NCI-H526 treated with DMSO at 0.1 percent for 48 hours (cell line): ENCODE results near the gene MYT1.

ENCODE experiments used
- DNase-seq: peaks from one replicate; lab custom pipeline; 2025; lab: John Stamatoyannopoulos, UW

MYT1 gene

GRCh38 chr20:64193058-64193457, 28.8 kb downstream of the MYT1 start:
- DNase-seq: no peak

- no peak for DNase-seq
Measured at GRCh38 chr20:64194269-64194668, 30.0 kb downstream of the MYT1 start.

- no peak for DNase-seq
Measured at GRCh38 chr20:64196309-64196708, 32.1 kb downstream of the MYT1 start.

GRCh38 chr20:64196847-64197306, 32.6 kb downstream of the MYT1 start:
- DNase-seq: no peak

GRCh38 chr20:64198347-64198746, 34.1 kb downstream of the MYT1 start:
- no peak for DNase-seq

GRCh38 chr20:64199395-64199794, 35.1 kb downstream of the MYT1 start:
- DNase-seq: no peak

- DNase-seq: no peak
Measured at GRCh38 chr20:64200740-64201139, 36.5 kb downstream of the MYT1 start.

- no peak for DNase-seq
Measured at GRCh38 chr20:64201653-64202052, 37.4 kb downstream of the MYT1 start.

GRCh38 chr20:64203037-64203777, 39.0 kb downstream of the MYT1 start:
- no peak for DNase-seq

- no peak for DNase-seq
Measured at GRCh38 chr20:64205611-64206026, 41.4 kb downstream of the MYT1 start.

GRCh38 chr20:64206614-64207013, 42.4 kb downstream of the MYT1 start:
- no peak for DNase-seq

- DNase-seq: no peak
Measured at GRCh38 chr20:64207641-64208590, 43.7 kb downstream of the MYT1 start.

GRCh38 chr20:64209148-64209547, 44.9 kb downstream of the MYT1 start:
- DNase-seq: no peak

GRCh38 chr20:64210656-64211369, 46.6 kb downstream of the MYT1 start:
- DNase-seq: no peak

- no peak for DNase-seq
Measured at GRCh38 chr20:64211874-64212658, 47.8 kb downstream of the MYT1 start.

GRCh38 chr20:64212755-64213154, 48.5 kb downstream of the MYT1 start:
- no peak for DNase-seq

- DNase-seq: no peak
Measured at GRCh38 chr20:64214113-64214512, 49.9 kb downstream of the MYT1 start.

- DNase-seq: no peak
Measured at GRCh38 chr20:64214952-64215351, 50.7 kb downstream of the MYT1 start.

GRCh38 chr20:64216036-64216435, 51.8 kb downstream of the MYT1 start:
- DNase-seq: no peak

GRCh38 chr20:64216910-64217309, 52.7 kb downstream of the MYT1 start:
- DNase-seq: no peak

- DNase-seq: no peak
Measured at GRCh38 chr20:64217539-64218221, 53.4 kb downstream of the MYT1 start.
